Dendritic cell treated with granulocyte-macrophage colony-stimulating factor and Interleukin-4, amounts not matched to agents 40 ng/mL and 50 ng/mL, for 4 days (primary cell): ENCODE results near the gene FOXP2.
"Not testable (repeated sequence)": the region's sequence is repeated elsewhere in the genome, so short reads cannot be mapped to it uniquely, and the experiment has no call there.

Source experiments
- H3K27ac Mint-ChIP-seq: one replicate; pipeline ENCODE4 v1.8.0; 2022; ENCODE audit warnings: mild to moderate bottlenecking, mixed read lengths
- H3K27me3 Mint-ChIP-seq: one replicate; pipeline ENCODE4 v1.8.0; 2022; ENCODE audit warnings: mild to moderate bottlenecking, mixed read lengths
- H3K36me3 Mint-ChIP-seq: one replicate; pipeline ENCODE4 v1.8.0; 2022; ENCODE audit warnings: low read depth, mixed read lengths
- H3K4me1 Mint-ChIP-seq: one replicate; pipeline ENCODE4 v1.8.0; 2022; ENCODE audit warnings: low read depth, mixed read lengths
- H3K4me3 Mint-ChIP-seq: one replicate; pipeline ENCODE4 v1.8.0; 2022; ENCODE audit warnings: mild to moderate bottlenecking, moderate library complexity, mixed read lengths
- H3K9me3 Mint-ChIP-seq: one replicate; pipeline ENCODE4 v1.8.0; 2022; ENCODE audit warnings: mixed read lengths
- intact Hi-C: fragments of 100-400 bp; cut with micrococcal nuclease; formaldehyde crosslinking; loops from one replicate; pipeline ENCODE4 v1.15.0; 2022

The FOXP2 gene

GRCh38 chr7:114414156-114415063 lies at the start of gene FOXP2:
Gene FOXP2 (plus strand): TSS chr7:114414815. CDS start chr7:114426512, 11,697 bp downstream.
- H3K36me3 Mint-ChIP-seq: no peaks in the 10 kb centered on the region
- H3K4me1 Mint-ChIP-seq: no peaks in the 10 kb centered on the region
- no peak within 1 kb of the TSS for H3K4me3 Mint-ChIP-seq
- no peak within 1 kb of the TSS for H3K27ac Mint-ChIP-seq
- no peaks in the 10 kb centered on the region for H3K27me3 Mint-ChIP-seq
- intact Hi-C loops: no loop called here
- no peaks in the 10 kb centered on the region for H3K9me3 Mint-ChIP-seq

GRCh38 chr7:114365791-114366190 lies 48.8 kb upstream of the FOXP2 start:
- no peaks in the 10 kb centered on the region for H3K9me3 Mint-ChIP-seq
- H3K4me1 Mint-ChIP-seq: no peaks in the 10 kb centered on the region
- intact Hi-C loops: loop anchor here (10.0 kb wide), 1 partner anchor 171 kb away; no protein-coding TSS in a partner anchor
- H3K4me3 Mint-ChIP-seq: no peak overlapping the region
- H3K27ac Mint-ChIP-seq: no peak overlapping the region
- H3K27me3 Mint-ChIP-seq: no peaks in the 10 kb centered on the region
- H3K36me3 Mint-ChIP-seq: no peaks in the 10 kb centered on the region

GRCh38 chr7:114368492-114368891 lies 46.1 kb upstream of the FOXP2 start:
- Mint-ChIP-seq H3K36me3 (no peaks in the 10 kb centered on the region), H3K4me1 (no peaks in the 10 kb centered on the region), H3K4me3 (no peak overlapping the region), H3K27me3 (no peaks in the 10 kb centered on the region), H3K27ac (no peak overlapping the region), H3K9me3 (no peaks in the 10 kb centered on the region)
- intact Hi-C loops: loop anchor here (10.0 kb wide), 1 partner anchor 174 kb away; no protein-coding TSS in a partner anchor

DNA sequence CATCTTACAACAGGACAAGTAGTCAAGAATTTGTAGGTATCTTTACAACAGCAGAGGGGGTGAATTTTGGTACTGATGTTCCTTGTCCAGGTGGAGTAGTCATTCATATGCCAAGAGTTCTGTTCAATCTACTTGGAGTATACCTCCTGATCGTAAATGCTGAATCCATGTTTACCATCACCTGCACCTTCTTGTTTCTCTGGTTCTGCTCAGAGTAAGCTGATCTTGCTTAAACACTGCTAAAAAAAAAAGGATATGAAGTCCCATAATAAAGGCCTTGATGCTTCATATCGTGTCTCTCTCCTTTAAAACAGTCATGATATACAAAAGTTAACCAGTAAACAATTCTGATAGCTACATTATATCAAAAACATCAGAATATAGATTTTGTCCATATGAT lies 45.3 kb upstream of the FOXP2 start:
- Mint-ChIP-seq H3K27ac (no peak overlapping the region), H3K36me3 (no peaks in the 10 kb centered on the region), H3K27me3 (no peaks in the 10 kb centered on the region), H3K4me3 (no peak overlapping the region), H3K4me1 (no peaks in the 10 kb centered on the region), H3K9me3 (no peaks in the 10 kb centered on the region)
- intact Hi-C loops: loop anchor here (10.0 kb wide), 1 partner anchor 174 kb away; no protein-coding TSS in a partner anchor

DNA sequence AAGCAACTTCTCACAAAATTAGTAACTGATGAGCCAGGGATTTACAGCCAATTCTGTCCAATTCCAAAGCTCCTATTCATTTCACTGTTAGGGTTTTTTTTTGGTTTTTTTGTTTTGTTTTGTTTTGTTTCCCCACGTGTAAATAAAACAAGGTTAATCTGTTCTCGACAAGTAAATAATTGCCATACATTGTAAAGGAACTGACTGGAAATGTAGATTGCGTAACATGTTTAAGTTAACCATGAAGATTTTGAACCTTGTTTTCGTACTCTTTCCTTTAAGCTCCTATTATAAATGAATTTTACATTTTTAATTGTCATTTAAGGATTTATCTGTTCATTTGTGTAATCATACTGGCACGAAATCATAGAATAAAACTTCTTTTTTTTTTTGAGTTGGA lies 42.0 kb upstream of the FOXP2 start:
- Mint-ChIP-seq H3K36me3 (no peaks in the 10 kb centered on the region), H3K27me3 (no peaks in the 10 kb centered on the region), H3K4me3 (no peak overlapping the region), H3K9me3 (no peaks in the 10 kb centered on the region), H3K4me1 (no peaks in the 10 kb centered on the region), H3K27ac (no peak overlapping the region)
- intact Hi-C loops: no loop called here

DNA sequence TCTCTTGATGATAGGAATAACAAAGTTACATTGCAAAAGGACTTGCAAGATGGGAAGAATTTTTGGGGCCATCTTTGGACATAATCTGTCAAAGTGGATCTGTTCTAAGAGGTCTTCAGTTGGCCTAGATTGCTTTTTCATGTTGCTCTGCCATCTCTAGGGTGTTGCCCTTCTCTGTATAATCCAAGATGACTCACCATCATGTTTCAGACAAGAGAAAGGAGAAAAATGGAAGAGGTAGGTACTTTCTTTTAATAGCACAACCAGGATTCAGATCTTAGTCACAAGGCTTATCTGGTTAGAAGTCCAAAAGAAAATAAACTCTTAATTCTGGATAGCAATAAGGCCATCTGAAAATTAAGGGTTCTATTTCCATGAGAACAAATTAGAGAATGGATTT lies 38.7 kb upstream of the FOXP2 start:
- H3K4me3 Mint-ChIP-seq: no peak overlapping the region
- no peaks in the 10 kb centered on the region for H3K27me3 Mint-ChIP-seq
- H3K27ac Mint-ChIP-seq: no peak overlapping the region
- intact Hi-C loops: no loop called here
- no peaks in the 10 kb centered on the region for H3K36me3 Mint-ChIP-seq
- peaks cover 9% of the 10 kb centered on the region for H3K9me3 Mint-ChIP-seq
- no peaks in the 10 kb centered on the region for H3K4me1 Mint-ChIP-seq

DNA sequence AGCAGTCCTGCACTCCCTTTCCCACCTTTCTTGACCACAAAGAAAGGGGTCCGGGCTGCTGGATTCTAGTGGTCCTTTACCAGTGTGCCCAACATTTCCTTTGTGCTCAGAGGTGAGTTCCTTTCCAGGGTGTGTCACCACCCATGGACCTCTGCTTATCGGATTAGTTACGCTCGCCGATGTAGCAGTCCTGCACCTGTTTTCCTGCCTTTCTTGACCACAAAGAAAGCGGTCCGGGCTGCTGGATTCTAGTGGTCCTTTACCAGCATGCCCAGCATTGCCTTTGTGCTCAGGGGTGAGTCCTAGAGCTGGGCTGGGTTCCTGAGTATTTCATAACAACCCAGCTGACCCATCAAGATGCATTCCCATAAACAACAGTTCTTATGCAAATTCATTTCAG lies 30.7 kb upstream of the FOXP2 start:
- H3K27ac Mint-ChIP-seq, H3K27me3 Mint-ChIP-seq, intact Hi-C loops, H3K9me3 Mint-ChIP-seq, H3K4me3 Mint-ChIP-seq, H3K36me3 Mint-ChIP-seq, H3K4me1 Mint-ChIP-seq: not testable (repeated sequence)

GRCh38 chr7:114384346-114384745 lies 30.3 kb upstream of the FOXP2 start:
- intact Hi-C loops, H3K4me3 Mint-ChIP-seq, H3K4me1 Mint-ChIP-seq, H3K27ac Mint-ChIP-seq, H3K27me3 Mint-ChIP-seq, H3K36me3 Mint-ChIP-seq, H3K9me3 Mint-ChIP-seq: not testable (repeated sequence)

GRCh38 chr7:114388021-114388420 lies 26.6 kb upstream of the FOXP2 start:
- Mint-ChIP-seq H3K4me1 (no peaks in the 10 kb centered on the region), H3K36me3 (no peaks in the 10 kb centered on the region), H3K27me3 (no peaks in the 10 kb centered on the region), H3K4me3 (no peak overlapping the region), H3K9me3 (no peaks in the 10 kb centered on the region), H3K27ac (no peak overlapping the region)
- intact Hi-C loops: no loop called here

DNA sequence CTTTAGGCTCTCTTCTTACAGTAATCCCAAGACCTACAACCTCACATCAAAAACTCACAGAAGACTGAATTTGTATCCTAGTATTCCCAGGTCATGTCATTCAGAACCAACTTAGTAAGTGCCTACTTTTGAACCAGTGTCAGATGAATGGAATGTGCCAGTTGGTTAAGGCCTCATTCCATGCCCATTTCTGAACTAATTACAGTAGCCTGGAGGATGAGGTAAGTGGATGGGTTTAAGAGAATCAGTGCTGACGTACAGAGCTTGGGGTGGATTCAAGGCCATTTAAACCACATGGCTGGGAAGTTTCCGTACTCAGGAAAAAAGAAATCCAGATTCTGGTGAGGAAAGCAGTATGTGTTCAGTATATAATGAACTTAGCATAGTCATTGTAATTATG lies 21.9 kb upstream of the FOXP2 start:
- Mint-ChIP-seq H3K27me3 (peaks cover 1% of the 10 kb centered on the region), H3K27ac (no peak overlapping the region), H3K4me3 (no peak overlapping the region), H3K4me1 (no peaks in the 10 kb centered on the region), H3K36me3 (no peaks in the 10 kb centered on the region), H3K9me3 (no peaks in the 10 kb centered on the region)
- intact Hi-C loops: no loop called here

DNA sequence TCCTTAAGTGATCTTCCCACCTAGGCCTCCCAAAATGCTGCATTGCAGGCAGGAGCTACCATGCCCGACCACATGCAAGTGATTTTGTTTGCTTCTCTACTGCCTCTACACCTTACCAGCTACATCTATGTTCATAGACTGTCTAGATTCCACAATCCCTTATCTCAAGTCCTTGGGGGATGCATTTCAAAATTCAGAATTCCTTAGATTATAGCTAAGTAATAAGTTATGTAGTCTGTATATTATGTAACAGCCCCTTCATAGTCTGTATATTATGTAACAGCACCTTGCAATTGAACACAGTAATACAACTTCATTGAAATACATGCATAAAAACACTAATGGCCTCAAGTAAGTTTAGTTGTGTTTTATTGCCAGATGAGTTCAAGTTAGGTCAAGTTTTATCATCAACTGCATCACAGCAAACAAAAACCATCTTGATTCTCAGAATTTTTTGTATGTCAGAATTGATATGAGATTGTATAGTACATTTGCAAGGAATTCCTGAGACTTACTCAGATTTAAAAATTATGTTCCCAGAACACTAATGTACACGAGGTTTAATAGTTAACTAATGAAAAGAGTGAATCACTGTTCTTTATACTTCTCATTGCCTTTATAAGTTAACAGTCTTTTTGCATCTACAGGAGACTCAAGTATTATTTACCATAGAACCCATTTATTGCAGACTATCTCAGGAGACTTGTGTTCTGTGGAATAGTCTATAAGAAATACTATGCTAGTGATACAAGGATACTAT lies 11.6 kb upstream of the FOXP2 start:
- intact Hi-C loops: loop anchor here (5.0 kb wide), 1 partner anchor 376 kb away; no protein-coding TSS in a partner anchor
- H3K27ac Mint-ChIP-seq: no peak overlapping the region
- H3K27me3 Mint-ChIP-seq: no peaks in the 10 kb centered on the region

GRCh38 chr7:114405427-114405826 lies 9.2 kb upstream of the FOXP2 start:
- intact Hi-C loops: no loop called here
- H3K4me3 Mint-ChIP-seq: no peak overlapping the region
- no peaks in the 10 kb centered on the region for H3K9me3 Mint-ChIP-seq
- H3K27me3 Mint-ChIP-seq: no peaks in the 10 kb centered on the region
- no peaks in the 10 kb centered on the region for H3K36me3 Mint-ChIP-seq
- no peak overlapping the region for H3K27ac Mint-ChIP-seq
- H3K4me1 Mint-ChIP-seq: no peaks in the 10 kb centered on the region

More for the DNA sequence above, 11.6 kb upstream of the FOXP2 start:
- Mint-ChIP-seq H3K9me3 (no peaks in the 10 kb centered on the region), H3K4me1 (no peaks in the 10 kb centered on the region), H3K36me3 (no peaks in the 10 kb centered on the region), H3K4me3 (no peak overlapping the region)

DNA sequence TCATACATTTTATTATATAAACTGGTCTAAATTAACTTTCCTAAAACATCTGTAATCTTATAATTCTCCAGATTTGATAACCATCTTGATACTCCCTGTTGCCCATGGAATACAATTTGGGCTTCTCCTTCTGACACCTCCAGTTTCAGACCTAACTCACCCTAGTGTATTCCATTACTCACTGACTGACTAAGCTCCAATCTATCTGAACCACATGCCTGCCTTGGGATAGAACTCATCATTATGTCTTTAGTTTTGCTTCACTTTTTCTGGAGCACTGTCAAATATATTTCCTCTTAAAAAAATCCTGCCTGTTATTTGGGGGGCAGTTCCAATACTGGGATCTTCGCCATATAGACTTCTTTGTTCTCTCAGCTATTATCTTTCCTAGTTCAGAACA lies 4.9 kb upstream of the FOXP2 start:
- H3K9me3 Mint-ChIP-seq: no peaks in the 10 kb centered on the region
- no peaks in the 10 kb centered on the region for H3K36me3 Mint-ChIP-seq
- intact Hi-C loops: no loop called here
- no peak overlapping the region for H3K27ac Mint-ChIP-seq
- H3K4me3 Mint-ChIP-seq: no peak overlapping the region
- no peaks in the 10 kb centered on the region for H3K27me3 Mint-ChIP-seq
- H3K4me1 Mint-ChIP-seq: no peaks in the 10 kb centered on the region

GRCh38 chr7:114412548-114412947 lies 2.1 kb upstream of the FOXP2 start:
- intact Hi-C loops: no loop called here
- no peak overlapping the region for H3K4me3 Mint-ChIP-seq
- no peaks in the 10 kb centered on the region for H3K9me3 Mint-ChIP-seq
- no peaks in the 10 kb centered on the region for H3K36me3 Mint-ChIP-seq
- no peaks in the 10 kb centered on the region for H3K4me1 Mint-ChIP-seq
- H3K27me3 Mint-ChIP-seq: no peaks in the 10 kb centered on the region
- no peak overlapping the region for H3K27ac Mint-ChIP-seq
